Erythroblast (primary cell): ENCODE results near the gene MTIF3.

Experiments used
- GATA1 ChIP-seq: IDR thresholded peaks from 2 replicates; pipeline ENCODE4 v1.6.1; 2011; ENCODE audit warnings: low read depth, mild to moderate bottlenecking, control low read depth, low read length, moderate library complexity
- POLR2A ChIP-seq: IDR thresholded peaks from 2 replicates; pipeline ENCODE4 v1.6.1; 2011; ENCODE audit warnings: mild to moderate bottlenecking, low read length

DNA sequence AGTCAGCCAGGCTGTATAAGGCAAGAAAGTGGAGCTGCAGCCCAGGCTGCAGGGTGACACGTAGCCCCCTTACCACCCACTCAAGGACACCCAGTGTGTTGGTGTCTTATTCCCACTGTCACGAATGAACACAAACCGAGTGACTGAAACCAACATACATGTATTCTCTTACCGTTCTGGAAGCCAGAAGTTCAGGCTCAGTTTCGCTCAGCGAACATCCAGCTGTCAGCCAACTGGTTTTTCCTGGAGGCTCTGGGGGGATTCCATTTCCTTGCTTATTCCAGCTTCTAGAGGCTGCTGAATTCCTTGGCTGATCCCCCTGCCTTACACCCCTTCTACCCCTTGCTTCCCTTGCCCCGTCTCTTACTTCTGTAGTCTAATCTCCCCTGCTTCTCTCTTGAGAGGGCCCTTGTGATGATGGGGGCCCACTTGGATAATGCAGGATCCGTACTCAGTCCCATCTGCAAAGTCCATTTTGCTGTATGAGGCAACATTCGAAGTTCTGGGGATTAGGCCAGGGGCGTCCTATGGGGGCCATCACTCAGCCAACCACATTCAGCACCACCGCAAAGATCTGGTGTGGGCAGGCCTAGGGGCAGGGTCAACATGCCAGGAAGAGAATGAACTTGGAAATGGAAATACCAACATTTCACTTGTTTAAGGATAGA lies 47.3 kb upstream of the MTIF3 start:
- TF ChIP-seq POLR2A, result no peak
- TF ChIP-seq GATA1, result no peak
